Stimulated activated CD4-positive, alpha-beta T cell treated with anti-CD3 and anti-CD28 coated beads, Interleukin-2, amount 100 ng/mL, for 48 hours (primary cell): ENCODE data around the gene CDCA4.
A peak's percentile ranks its signal among the peaks of the same experiment; 100 is the strongest.
"Not testable (repeated sequence)": the region's sequence is repeated elsewhere in the genome, so short reads cannot be mapped to it uniquely, and the experiment has no call there.

ENCODE experiments used
- DNase-seq, 2 donors: peaks; one replicate each; pipeline ENCODE4 v3.0.0-alpha.2; 2020

Gene CDCA4

DNA sequence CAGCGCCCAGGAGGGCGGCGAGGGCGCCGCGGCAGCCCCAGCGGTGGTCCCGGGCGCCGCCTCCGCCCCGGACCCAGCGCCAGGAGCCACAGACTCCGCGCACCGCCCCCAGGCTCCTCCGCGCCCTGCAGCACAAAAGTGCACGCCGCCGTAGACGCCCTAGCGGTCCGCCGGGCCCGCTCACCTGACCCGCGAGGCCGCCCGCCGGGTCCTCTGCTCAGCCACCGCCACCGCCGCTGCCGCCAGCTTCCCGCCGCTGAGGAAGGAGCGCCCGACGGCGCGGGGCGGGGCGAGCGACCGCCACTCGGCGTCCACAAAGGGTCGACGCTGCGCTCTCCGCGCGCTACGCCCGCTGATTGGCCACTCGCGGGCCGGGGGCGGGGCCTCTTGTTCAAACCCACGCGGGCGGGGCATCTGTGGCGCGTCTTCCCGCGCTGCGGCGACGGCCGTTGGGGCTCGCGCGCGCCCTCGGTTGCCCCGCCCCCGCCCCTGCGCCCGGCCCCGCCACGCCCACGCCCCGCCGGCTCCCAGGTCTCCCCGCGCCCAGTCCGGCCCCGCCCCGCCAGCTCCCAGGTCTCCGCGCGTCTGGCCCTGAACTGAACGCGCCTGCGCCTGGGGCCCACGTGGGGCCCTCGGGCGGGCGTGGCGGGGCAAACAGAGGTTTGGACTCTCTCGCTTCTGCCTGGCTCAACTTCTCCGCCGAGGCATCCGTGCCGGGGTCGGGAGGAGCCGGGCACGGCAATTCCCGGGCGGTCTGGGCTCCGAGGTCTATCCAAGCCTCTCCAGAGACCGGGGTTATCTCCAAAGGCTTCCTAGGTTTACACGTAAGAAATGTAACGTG is at the start of gene CDCA4:
TSS of gene CDCA4 (minus strand) at position 269 of the 841 bp plus-strand sequence. CDS start 9,154 bp downstream, outside the sequence.
- DNase-seq = peak; percentile 96 to 99

DNA sequence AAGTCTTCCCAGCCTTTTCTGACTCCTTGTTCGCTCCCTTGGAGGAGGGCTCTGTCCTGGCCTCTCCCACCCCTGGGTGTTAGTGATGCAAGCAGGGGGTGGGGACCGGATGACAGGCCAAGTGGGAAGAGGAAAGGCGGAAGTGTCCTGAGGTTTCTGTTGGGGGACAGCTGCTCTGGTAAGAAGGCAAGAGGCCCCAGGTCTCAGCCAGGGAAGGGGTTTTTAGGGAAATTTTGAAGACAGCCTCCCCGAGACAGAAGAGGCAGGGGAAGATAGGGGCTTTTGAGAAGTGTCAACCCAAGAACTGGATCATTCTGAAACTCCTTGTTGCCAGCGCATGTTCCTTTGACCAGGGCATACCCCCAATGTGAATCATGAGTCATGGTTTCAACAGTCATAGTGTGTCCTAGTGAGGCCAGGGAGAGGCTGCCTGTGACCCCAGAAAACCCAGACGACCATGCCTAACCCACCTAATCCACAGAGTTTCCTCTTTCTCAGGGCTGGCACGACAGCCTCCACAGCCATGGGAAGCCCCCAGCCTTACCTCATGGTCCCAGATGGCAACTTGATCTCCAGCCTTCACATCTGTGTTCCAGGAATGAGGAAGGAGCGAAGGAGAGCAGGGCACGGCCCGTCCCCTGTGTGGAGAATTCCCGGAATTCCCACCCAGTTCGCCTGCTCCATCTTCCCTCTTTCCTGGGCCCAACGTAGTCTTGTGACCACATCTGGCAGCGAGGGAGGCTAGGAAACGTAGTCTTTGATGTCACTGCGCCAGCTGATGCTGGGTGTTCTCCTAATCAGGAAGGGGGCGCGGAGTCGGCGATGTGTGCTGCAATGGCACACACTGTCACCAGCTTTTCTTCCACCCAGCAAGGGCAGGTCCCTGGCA is 49.2 kb upstream of the CDCA4 start:
- no peak for DNase-seq

DNA sequence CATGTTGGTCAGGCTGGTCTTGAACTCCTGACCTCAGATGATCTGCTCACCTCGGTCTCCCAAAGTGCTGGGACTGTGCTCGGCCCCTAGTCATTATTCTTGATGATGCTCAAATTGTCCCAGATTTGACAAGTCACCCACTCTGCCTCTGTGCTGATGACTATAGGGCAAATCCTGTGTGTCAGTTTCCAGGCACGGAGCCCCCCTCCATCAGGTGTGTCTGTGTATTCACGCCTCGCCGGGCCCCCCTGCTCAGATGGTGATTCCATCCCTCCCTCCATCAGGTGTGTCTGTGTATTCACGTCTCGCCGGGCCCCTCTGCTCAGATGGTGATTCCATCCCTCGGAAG is 48.6 kb upstream of the CDCA4 start:
- no peak for DNase-seq

DNA sequence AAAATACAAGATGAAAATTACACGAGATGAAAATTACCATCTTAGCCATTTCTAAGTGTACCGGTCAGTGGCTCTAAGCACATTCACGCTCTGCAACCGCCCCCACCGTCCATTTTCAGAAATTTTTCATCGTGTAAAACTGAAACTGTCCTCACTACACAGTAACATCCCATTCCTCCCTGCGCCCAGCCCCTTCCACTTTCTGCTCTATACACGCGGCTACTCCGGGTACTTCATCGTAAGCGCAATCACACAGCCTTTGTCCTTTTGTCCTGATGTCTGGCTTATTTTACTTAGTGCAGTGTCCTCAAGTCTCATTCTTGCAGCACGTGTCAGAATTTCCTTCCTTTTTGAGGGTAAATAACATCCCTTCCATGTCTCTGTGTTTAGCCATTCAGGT is 47.9 kb upstream of the CDCA4 start:
- no peak for DNase-seq

GRCh38 chr14:105067969-105068301 is 47.1 kb upstream of the CDCA4 start:
- DNase-seq = no peak

- DNase-seq = peak in 1 of 2 donors; percentile 60
These were observed 46.5 kb upstream of the CDCA4 start for GRCh38 chr14:105067140-105067968.

GRCh38 chr14:105066240-105067071 is 45.6 kb upstream of the CDCA4 start:
- no peak for DNase-seq

GRCh38 chr14:105065280-105066228 is 44.7 kb upstream of the CDCA4 start, which contains the start of gene GPR132:
Gene GPR132, minus strand, starts transcription at chr14:105065430. Its CDS starts 10,010 bp downstream, at chr14:105055420.
- peak; percentile 72 to 75 for DNase-seq

GRCh38 chr14:105064721-105065143 is 43.8 kb upstream of the CDCA4 start:
- no peak for DNase-seq

DNA sequence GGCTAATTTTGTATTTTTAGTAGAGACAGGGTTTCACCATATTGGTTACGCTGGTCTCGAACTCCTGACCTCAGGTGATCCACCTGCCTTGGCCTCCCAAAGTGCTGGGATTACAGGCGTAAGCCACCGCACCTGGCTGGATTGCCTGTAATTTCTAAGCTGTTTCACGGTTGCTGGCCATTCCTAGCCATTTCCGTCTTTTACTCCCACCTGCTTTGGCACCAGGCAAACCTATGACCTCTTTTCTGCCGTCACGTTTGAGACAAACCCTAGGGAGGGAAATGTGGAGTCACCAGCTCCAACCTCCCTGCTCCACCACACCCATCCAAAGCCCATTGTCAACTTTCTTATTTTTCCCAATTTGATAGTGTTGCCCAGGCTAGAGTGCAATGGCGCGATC is 43.1 kb upstream of the CDCA4 start:
- DNase-seq = no peak

DNA sequence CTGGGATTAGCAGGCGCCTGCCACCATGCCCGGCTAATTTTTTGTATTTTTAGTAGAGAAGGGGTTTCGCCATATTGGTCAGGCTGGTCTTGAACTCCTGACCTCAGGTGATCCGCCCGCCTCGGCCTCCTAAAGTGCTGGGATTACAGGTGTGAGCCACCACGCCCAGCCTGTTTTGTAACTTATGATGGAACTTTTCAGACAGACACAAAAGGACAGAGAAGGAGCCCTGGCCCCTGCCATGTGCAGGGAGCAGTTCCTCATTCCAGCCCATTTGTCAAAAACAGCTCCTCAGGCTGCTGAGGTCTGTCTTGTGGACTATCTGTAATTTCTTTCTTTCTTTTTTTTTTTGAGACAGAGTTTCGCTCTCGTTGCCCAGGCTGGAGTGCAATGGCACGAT is 42.6 kb upstream of the CDCA4 start:
- not testable (repeated sequence) for DNase-seq

DNA sequence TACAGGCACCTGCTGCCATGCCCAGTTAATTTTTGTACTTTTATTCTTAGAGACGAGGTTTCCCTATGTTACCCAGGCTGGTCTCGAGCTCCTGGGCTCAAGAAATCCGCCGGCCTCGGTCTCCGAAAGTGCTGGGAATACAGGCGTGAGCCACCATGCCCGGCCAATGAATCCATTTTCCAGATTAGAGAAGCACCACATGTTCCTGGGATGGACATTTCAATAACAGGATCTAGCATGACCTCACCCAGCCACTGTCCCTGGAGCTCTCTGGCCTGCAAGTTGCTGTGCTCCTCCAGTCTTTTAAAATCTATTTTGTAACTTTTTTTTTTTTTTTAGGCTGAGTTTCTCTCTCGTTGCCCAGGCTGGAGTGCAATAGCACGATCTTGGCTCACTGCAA is 42.2 kb upstream of the CDCA4 start:
- DNase-seq = no peak

DNA sequence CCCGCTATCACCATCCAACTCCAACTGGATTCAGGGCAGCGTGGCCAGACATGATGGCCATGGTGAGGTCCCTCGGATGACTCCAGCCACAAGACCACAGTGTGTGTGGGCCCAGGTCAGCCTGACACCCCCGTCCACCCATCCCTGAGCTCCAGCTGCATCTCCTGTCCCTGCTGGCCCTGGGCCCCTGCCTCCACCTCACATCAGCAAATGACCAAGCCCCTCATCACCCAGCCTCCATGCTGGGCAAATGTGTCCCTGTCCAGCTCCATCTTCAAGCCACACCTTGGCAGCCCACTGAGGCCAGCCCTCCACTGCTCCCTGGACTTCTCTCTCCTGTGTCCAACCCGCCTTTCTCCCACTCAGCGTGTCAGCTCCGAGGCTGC is 41.2 kb upstream of the CDCA4 start:
- DNase-seq = no peak

DNA sequence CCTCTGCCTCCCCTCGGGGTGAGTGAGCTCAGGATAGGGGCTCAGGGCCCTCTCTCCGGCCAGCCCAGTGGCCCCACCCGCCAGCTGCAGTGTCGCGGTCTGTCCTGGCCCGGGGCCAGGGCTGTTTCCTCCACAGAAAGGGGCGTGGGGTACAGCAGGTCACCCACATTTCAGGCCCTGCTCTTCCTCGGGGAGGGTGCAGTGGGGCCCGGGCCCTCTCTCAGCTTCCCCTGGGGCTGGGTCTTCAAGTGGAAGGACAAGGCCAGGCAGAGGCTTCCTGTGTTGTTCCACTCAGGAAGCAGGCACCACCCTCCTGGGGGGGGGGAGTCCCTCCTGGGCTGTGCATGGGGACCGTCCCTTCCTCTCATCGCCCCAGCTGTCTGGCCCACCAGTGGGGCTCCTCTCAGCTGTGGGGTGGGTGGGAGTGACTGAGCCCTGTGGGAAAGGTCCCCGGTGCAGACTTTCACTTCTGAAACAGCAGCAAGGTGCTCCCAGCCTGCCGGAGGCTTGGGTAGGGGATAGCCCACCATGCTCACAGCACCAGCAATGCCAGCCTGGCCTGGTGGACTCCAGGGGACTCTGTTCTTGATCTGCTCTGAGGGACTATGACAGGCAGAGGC is 40.7 kb upstream of the CDCA4 start:
- DNase-seq = no peak

DNA sequence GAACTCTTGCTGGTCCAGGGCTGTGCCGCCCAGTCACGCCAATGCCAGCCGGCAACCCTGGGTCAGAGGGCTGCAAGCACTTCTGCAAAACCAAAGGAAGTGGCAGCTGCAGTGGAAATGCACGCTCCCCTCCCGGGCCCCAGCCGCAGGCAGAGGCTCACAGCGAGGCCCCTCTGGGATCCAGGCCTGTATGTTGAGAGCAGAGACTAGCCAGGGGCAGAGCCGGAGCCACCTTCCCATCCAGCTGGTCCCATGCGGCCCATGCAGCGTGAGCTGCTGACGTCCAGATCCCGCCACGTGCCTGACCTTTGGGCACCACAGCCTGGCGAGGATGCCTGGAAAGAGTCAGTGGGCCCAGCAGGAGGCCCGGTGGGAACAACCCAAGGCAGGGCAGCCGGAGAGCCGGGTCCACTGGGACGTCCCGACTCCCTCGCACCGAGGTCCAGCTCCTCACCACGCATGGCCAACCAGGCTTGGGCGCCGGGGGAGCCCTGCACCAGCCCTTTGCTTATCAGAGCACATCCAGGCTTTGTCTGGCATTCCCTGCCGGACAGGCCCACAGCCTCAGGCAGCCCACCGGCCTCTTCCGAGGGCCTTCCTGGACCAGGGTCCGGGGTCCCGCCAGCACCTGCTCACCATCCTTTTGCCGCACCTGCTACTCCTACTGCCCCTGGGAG is 40.0 kb upstream of the CDCA4 start:
- DNase-seq = no peak

DNA sequence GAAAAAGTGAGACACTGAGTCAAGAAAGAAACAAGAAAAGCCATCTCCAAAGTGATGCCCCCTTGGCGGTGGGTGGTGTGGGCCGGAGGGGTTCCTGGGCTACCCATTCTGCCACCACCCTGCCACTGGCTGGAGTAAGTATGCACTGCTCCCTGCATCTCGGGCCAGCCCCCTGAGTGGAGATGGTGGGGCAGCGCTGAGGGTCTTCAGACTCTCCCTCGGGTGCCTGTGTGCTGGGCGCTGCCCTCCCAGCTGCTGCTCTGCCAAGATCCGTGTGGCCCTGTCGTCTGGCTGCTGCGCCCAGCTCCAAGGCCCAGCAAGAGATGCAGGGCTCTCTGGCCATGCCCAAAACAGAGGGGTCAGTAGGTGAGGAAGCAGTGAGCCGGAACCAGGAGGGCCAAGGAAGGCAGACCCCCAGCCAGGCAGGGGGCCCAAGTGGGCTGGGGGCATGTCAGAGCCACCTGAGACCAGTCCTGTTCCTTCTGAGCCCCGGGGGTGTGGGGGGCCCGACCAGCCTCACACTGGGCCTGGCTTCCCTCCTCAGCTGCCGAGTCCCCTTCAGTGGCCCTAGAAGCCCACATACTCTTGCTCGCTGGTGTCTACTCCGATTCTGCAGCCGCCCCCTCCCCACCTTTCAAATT is 39.2 kb upstream of the CDCA4 start:
- DNase-seq = no peak

- DNase-seq = no peak
These were observed 38.4 kb upstream of the CDCA4 start for GRCh38 chr14:105059035-105059924.

- no peak for DNase-seq
These were observed 37.7 kb upstream of the CDCA4 start for GRCh38 chr14:105058521-105059034.
